Stimulated activated CD8-positive, alpha-beta memory T cell treated with anti-CD3 and anti-CD28 coated beads, Interleukin-12 subunit alpha, Interleukin-12 subunit beta, amount 100 ng/mL, for 1 hour (primary cell): Measurements from ENCODE around the gene PREPL.
"Not testable (repeated sequence)": the region's sequence is repeated elsewhere in the genome, so short reads cannot be mapped to it uniquely, and the experiment has no call there.

Source experiments
- DNase-seq: peaks from one replicate; pipeline ENCODE4 v3.0.0-alpha.2; 2020; ENCODE audit warnings: low read depth

Gene PREPL

DNA sequence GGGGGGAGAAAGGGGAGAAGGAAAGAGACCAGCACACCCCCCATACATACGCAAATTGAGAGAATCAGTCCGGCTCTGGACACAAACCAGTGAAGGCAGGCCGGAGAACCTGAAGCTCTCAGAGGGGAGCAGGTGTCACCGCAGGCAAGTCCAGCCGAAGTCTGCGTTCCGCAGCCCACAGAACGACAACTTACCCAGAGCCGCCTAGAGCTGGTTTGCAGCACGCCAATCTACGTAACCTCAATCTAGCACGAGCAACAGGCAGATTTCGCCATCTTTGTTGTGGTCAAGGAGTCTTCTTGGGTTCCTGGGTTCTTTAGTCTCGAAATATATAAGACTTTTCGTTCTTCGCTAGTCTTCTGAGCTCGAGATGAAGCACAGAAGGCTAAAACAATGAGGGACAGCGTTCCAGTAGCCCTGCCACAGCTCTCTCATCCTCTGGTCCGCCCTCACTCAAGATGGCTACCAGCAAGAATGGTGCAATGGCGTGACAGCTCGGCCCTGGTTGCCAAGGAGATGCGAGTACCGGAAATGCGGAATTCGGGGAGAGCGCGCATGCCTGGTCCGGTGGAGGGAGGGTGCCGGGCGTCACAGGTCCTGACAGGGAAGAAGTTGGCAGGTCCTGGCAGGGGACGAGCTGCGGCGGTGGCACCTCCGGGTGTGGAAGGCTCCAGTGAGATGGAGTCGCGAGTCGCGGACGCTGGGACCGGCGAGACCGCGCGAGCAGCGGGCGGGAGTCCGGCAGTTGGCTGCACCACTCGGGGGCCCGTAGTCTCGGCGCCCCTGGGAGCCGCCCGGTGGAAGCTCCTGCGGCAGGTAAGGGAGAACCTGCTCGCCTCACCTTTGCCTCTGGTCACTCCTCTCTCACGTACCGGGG, at the start of gene PREPL, which contains the start of gene CAMKMT:
Gene PREPL, minus strand, starts transcription at position 165 of the 877 bp plus-strand sequence. CDS start 15,152 bp downstream, outside the sequence.
Gene CAMKMT, plus strand, starts transcription at position 618 of the 877 bp plus-strand sequence.
- DNase-seq: peak; percentile 99

DNA sequence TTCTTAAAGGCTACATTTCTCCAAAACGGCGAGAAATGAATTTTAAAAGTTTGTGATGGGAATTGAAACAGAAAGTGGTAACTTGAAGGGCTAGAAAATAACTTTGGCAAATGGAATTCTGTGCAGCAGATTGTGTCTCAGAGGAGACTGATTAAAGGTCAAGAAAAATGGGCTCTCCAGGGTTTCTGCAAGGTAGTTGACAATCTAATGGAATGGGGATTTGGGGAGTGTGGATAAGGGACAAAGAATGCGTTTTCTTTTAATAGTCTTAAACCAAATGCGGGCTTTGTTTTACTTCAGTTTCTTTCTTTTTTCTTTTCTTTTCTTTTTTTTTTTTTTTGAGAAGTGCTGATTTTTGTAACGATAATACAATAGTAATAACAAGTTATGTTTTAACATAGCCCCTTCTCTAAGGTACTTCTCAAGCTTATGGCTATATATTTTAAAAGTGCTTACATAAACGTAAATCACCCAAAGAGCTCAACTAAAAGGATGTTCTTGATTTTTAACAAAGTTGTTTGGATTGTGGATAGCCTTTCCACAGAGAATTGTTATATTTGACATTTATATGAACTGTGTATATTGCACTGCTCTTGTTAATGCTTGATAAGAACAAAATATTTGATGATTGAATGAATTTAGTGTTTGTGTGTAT, 37.1 kb upstream of the PREPL start:
- DNase-seq: no peak

DNA sequence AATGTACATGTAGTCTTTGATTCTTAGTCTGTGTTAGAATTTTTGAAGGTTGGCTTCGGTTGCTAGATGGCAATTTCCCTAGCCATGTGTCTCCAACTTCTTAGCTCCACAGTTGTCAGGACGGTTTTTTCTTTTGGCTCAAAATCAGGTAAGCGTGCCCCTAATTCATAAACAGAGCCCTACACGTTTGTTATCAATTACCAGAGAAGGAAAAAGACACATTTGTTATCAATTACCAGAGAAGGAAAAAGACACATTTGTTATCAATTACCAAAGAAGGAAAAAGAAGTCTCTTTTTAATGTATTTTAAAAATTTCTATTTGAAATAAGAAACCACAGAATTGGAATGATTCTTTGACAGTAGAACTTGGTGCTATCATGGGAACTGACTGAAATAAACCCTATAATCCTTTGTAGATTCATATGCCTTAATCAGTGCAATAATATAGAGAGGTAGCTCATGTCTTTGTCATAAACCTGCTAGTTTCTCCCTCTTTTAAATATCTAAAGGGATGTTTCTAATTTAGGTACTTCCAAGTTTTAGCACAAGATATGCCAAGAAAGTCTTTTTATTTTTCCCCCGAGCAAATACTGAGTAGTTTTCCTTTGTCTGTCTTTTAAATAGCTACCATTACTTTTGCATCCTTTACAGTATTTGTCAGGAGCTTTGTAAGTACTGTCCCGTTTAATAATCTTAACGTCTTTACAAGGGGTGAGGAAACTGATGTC, 36.3 kb upstream of the PREPL start:
- DNase-seq: no peak

DNA sequence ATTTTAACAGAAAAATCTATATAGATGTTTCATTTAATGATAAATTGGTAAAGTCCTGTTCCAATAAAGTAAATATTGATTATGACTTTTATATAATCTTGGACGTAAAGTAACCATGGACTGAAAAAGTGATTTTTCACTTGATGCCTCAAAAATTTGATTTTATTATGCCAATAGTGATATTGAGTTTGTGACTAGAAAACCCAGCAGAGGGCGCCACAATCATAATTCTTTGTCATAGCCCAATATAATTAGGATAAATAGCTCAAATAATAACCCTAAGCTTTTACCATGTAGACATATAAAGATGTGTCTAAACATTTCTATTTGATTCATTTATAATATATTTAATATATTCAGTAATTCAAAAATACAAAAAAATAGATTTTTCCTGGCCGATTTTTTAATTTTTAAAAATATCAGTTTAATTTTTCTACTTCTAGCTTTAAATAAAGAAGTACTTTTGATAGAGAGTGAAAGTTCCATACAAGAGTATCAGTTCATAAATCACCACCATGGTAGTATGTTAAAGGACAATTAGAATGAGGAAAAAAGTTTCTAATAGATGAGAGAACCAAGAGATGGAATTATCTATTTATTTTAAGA, 31.1 kb upstream of the PREPL start:
- peak; percentile 32 for DNase-seq

- no peak for DNase-seq
Measured at GRCh38 chr2:44389895-44390294, 28.6 kb upstream of the PREPL start.

DNA sequence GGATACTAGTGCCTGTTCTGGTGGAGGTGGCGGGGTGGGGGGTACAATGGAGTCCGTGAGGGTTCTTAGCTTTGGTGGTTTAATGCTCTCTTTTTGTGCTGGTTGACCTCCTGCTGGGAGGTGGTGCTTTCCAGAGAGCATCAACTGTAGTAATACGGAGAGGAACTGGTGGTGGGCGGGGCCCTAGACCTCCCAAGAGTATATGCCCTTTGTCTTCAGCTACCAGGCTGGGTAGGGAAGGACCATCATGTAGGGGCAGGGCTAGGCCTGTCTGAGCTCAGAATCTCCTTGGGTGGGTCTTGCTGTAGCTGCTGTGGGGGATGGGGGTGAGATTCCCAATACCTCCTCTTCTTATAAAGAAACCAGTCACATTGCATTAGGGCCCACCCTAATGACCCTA, 27.6 kb upstream of the PREPL start:
- DNase-seq: no peak

GRCh38 chr2:44385226-44385625, 23.9 kb upstream of the PREPL start:
- DNase-seq: not testable (repeated sequence)

GRCh38 chr2:44377486-44377885, 16.2 kb upstream of the PREPL start:
- DNase-seq: no peak

DNA sequence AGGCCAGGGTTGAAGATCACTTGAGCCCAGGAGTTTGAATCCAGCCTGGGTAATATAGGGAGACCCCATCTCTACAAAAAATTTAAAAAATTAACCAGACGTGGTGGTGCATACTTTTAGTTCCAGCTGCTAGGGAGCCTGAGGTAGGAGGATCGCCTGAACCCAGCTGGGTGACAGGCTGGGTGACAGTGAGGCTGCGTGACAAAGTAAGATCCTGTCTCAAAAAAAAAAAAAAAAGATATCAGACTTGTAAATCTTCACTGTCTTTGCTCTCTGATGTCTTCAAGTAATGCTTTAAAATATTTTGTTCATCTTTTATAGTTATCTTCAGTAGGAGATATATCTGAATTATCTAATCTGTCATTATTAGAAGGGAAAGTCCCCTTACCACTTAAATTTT, 11.0 kb upstream of the PREPL start:
- no peak for DNase-seq

- DNase-seq: no peak
Measured at GRCh38 chr2:44371445-44371844, 10.2 kb upstream of the PREPL start.

DNA sequence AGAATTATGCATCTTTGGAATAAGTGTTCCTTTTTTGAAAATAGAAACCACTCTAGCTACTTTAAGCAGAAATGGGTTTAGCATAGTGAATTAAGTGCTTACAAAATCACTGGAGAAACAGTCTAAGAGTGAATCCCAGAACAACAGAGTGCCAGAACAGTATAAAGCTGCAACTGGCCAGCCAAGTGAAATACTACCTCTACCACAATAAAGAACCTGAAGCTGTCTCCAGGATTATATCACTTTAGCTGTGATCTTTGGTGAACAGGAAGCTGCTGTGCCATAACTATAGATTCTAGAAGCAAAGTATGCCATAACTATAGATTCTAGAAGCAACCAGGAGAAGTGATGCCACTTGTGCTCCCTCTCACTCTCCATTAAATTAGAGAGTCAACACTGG, 8.1 kb upstream of the PREPL start:
- no peak for DNase-seq

DNA sequence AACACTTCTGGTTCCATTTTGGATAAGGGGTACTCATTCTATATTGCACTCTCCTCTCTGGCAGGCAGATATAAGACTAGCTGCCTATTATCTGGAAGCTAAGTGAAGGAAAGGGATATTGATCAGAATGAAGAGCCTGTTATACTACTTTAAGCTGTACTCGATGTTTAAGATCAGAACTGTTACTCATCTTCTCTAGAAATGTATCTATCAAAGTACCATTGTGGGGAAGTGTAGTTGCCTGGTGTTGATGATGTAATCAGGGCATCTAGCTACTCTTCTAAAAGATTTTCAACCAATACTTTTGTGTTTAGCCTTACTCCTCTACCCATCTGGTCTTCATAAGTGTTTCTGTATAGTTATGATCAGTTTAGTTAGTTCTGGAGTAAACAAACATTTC, 6.3 kb upstream of the PREPL start:
- no peak for DNase-seq

GRCh38 chr2:44364604-44365003, 3.3 kb upstream of the PREPL start:
- DNase-seq: no peak

- DNase-seq: peak; percentile 20
Measured at GRCh38 chr2:44362207-44363015, 1.1 kb upstream of the PREPL start.

DNA sequence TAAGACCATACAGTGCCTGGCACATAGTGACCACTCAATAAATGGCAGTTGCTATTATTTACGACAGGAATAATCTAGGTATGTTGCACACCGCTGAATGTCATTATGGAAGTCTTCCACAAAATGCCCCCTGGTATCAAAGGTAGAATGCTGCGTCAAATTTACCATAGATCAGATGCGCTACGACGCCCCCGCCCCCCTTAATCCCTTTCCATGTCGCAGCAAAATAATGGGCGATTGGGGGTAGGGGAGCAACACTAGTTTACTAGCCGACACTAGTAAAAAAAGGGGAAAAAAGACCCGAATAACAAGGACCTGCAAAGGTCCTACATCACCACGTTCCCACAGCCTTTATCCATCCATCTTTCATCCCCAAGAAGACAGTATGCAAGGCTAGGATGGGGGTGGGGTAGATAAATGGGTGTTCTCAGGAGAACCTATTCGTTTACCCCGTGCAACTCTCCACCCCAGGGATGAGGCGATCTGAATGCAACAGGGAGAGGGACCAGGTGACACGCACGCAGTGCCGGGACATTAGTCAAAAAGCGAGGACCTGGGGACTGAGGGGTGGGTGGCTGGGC, 455 bp downstream of the PREPL start:
- peak; percentile 1 for DNase-seq

GRCh38 chr2:44358503-44358902, 2.8 kb downstream of the PREPL start:
- DNase-seq: no peak

- no peak for DNase-seq
Measured at GRCh38 chr2:44354761-44355160, 6.5 kb downstream of the PREPL start.

DNA sequence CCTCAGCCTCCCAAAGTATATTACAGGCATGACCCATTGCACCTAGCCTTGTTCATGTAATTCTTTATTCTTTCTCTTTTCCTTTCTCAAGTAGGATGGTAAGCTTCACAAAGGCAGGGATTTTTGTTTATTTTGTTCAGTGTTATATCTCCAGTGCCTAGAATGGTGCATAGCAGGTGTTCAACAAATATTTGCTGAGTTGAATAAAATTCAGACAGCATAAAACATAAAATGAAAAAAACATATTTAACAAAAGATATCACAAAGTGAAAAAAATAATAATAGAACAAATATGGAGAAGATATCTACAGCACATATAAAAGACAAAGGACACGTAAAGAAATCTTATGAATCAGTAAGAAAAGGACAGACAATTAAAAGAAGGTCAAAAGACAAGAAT, 8.8 kb downstream of the PREPL start:
- no peak for DNase-seq

DNA sequence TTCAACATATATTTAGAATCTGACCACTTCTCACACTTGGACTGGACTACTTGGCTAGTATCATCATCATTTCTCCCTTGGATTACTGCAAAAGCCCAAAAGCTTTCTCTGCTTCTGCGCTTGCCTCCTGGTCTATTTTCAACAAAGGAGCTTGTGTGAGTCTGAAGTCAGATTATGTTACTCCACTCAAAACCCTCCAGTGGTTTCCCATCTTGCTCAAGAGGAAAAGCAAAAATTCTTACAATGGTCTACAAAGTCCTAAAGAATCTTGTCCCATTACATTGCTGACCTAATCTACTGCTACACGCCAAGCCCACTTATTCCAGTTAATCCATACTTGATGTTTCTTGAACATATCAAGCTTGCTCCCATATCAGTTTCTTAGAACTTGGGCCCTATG, 9.6 kb downstream of the PREPL start:
- DNase-seq: no peak

DNA sequence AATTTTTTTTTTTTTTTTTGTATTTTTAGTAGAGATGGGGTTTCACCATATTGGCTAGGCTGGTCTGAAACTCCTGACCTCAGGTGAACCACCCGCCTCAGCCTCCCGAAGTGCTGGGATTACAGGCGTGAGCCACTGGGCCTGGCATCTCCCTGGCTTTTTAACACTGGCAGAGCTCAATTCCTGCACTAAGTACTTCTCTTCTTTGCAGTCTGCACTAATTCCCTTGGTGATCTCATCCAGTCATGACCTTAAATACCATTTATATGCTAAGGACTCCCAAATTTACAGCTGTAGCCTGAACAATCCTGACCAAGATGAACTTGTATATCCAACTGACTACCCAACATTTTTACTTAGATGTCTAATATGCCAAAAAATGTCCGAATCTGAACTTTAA, 10.2 kb downstream of the PREPL start:
- no peak for DNase-seq

DNA sequence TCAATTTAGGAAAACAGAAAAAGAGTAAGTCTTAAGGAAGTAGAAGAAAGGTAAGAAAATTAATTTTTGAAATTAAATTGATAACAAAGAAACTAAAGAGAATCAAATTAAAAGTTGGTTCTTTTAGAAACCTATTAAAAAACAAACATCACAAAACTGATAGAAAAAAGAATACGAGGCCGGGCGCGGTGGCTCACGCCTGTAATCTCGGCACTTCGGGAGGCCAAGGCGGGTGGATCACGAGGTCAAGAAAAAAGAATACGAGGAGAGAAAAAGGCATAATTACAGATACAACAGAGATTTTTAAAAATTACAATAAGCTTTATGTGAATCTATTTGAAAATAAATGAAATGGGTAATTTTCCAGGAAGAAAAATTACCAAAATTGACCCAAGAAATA, 11.8 kb downstream of the PREPL start:
- no peak for DNase-seq
